Astrocyte (in vitro differentiated cells and primary cell): ENCODE measurements around the gene ROR2. TPM values are rescaled to one million over a fixed set of nuclear protein-coding genes. Genes with fewer than 3 reads are reported as not detected.
A peak's percentile ranks its signal among the peaks of the same experiment; 100 is the strongest.

ENCODE experiments used
- DNase-seq: peaks from one replicate; pipeline ENCODE4 v3.0.0-alpha.2; 2010; ENCODE audit warnings: low read depth
- FAIRE-seq: peaks from 2 replicates; lab custom pipeline; 2011; peaks lifted over from hg19 to GRCh38; lab: Jason Lieb, UNC
- H2AFZ ChIP-seq: 2 replicates; pipeline ENCODE4 v1.6.0; 2012; ENCODE audit warnings: low read depth, low read length, inconsistent platforms
- H3K27ac ChIP-seq: 2 replicates; pipeline ENCODE4 v1.5.1; 2011; ENCODE audit warnings: low read depth, low read length, inconsistent platforms
- H3K27me3 ChIP-seq: 2 replicates; pipeline ENCODE4 v1.6.0; 2011; ENCODE audit warnings: low read length, inconsistent platforms; ENCODE audit not compliant: insufficient read depth
- H3K36me3 ChIP-seq: 2 replicates; pipeline ENCODE4 v1.5.1; 2011; ENCODE audit warnings: low read length, inconsistent platforms; ENCODE audit not compliant: insufficient read depth
- H3K4me1 ChIP-seq: 2 replicates; pipeline ENCODE4 v1.5.1; 2011; ENCODE audit warnings: low read length, inconsistent platforms; ENCODE audit not compliant: insufficient read depth
- H3K4me2 ChIP-seq: 2 replicates; pipeline ENCODE4 v1.6.0; 2012; ENCODE audit warnings: low read length, inconsistent platforms
- H3K4me3 ChIP-seq: 2 replicates; pipeline ENCODE4 v1.5.1; 2011; ENCODE audit warnings: low read depth, mild to moderate bottlenecking, low read length, inconsistent platforms; ENCODE audit not compliant: insufficient read depth
- H3K79me2 ChIP-seq: 2 replicates; pipeline ENCODE4 v1.6.0; 2012; ENCODE audit warnings: mild to moderate bottlenecking, low read length, inconsistent platforms; ENCODE audit not compliant: insufficient read depth
- H3K9ac ChIP-seq: 2 replicates; pipeline ENCODE4 v1.6.0; 2012; ENCODE audit warnings: mild to moderate bottlenecking, low read length, inconsistent platforms
- H3K9me3 ChIP-seq: 2 replicates; pipeline ENCODE4 v1.5.1; 2012; ENCODE audit warnings: low read depth, mild to moderate bottlenecking, low read length, inconsistent platforms; ENCODE audit not compliant: insufficient read depth
- H4K20me1 ChIP-seq: 2 replicates; pipeline ENCODE4 v1.6.0; 2012; ENCODE audit warnings: low read length, inconsistent platforms; ENCODE audit not compliant: insufficient read depth
- H3K27ac Mint-ChIP-seq: one replicate; pipeline ENCODE4 v1.8.0; 2021; ENCODE audit warnings: mild to moderate bottlenecking, mixed read lengths; ENCODE audit not compliant: unreplicated experiment
- H3K27me3 Mint-ChIP-seq: one replicate; pipeline ENCODE4 v1.8.0; 2021; ENCODE audit warnings: low read depth, mixed read lengths; ENCODE audit not compliant: unreplicated experiment
- H3K36me3 Mint-ChIP-seq: one replicate; pipeline ENCODE4 v1.8.0; 2021; ENCODE audit warnings: low read depth, mixed read lengths; ENCODE audit not compliant: unreplicated experiment
- H3K4me1 Mint-ChIP-seq: one replicate; pipeline ENCODE4 v1.8.0; 2021; ENCODE audit warnings: low read depth, mixed read lengths; ENCODE audit not compliant: unreplicated experiment
- H3K4me3 Mint-ChIP-seq: one replicate; pipeline ENCODE4 v1.8.0; 2021; ENCODE audit warnings: mild to moderate bottlenecking, moderate library complexity, mixed read lengths; ENCODE audit not compliant: unreplicated experiment
- H3K9me3 Mint-ChIP-seq: one replicate; pipeline ENCODE4 v1.8.0; 2021; ENCODE audit warnings: mild to moderate bottlenecking, mixed read lengths; ENCODE audit not compliant: unreplicated experiment
- CTCF ChIP-seq: IDR thresholded peaks from 2 replicates; pipeline ENCODE4 v1.5.1; 2011; ENCODE audit warnings: low read depth, mild to moderate bottlenecking, inconsistent platforms, low read length, moderate library complexity; ENCODE audit not compliant: insufficient read depth
- EZH2 ChIP-seq: IDR thresholded peaks from 2 replicates; pipeline ENCODE4 v1.6.1; 2012; ENCODE audit warnings: mild to moderate bottlenecking, low read length, inconsistent platforms; ENCODE audit not compliant: insufficient read depth
- total RNA-seq: library from RNA; stranded (reverse); gene quantifications from 2 replicates; pipeline ENCODE4 v1.2.1, GENCODE V29; 2021

Gene ROR2
- total RNA-seq, 1 donor from 2014 or later = 4.9 TPM

- H3K27ac Mint-ChIP-seq = no peak overlapping the region
These were observed 400.9 kb downstream of the ROR2 start for GRCh38 chr9:91549177-91549576.

GRCh38 chr9:91547081-91547480, 402.9 kb downstream of the ROR2 start:
- H3K4me1 Mint-ChIP-seq = peaks cover 41% of the 10 kb centered on the region
- Histone ChIP-seq H3K4me3 (peak overlapping the region; percentile 20), H3K36me3 (no peaks in the 10 kb centered on the region), H3K79me2 (no peaks in the 10 kb centered on the region), H3K4me2 (peak overlapping the region; percentile 69), H3K27ac (peak overlapping the region; percentile 95), H2AFZ (peak overlapping the region; percentile 12), H3K9ac (peak overlapping the region; percentile 75), H3K9me3 (no peaks in the 10 kb centered on the region), H4K20me1 (no peaks in the 10 kb centered on the region), H3K27me3 (no peaks in the 10 kb centered on the region), H3K4me1 (peaks cover 27% of the 10 kb centered on the region)
- H3K9me3 Mint-ChIP-seq = peaks cover 14% of the 10 kb centered on the region
- no peak for FAIRE-seq
- H3K27me3 Mint-ChIP-seq = no peaks in the 10 kb centered on the region
- H3K27ac Mint-ChIP-seq = peak overlapping the region; percentile 99
- no peak for TF ChIP-seq CTCF
- no peak for TF ChIP-seq EZH2
- no peak overlapping the region for H3K4me3 Mint-ChIP-seq
- H3K36me3 Mint-ChIP-seq = no peaks in the 10 kb centered on the region
- peak; percentile 76 for DNase-seq

More at GRCh38 chr9:91549177-91549576, 400.9 kb downstream of the ROR2 start:
- peaks cover 9% of the 10 kb centered on the region for H3K9me3 Mint-ChIP-seq
- H3K36me3 Mint-ChIP-seq = no peaks in the 10 kb centered on the region
- no peak overlapping the region for H3K4me3 Mint-ChIP-seq
- FAIRE-seq (no peak), DNase-seq (peak; percentile 42)
- Histone ChIP-seq H3K4me2 (peak overlapping the region; percentile 5), H3K36me3 (no peaks in the 10 kb centered on the region), H3K9ac (no peak overlapping the region), H4K20me1 (no peaks in the 10 kb centered on the region), H3K27ac (no peak overlapping the region), H3K27me3 (no peaks in the 10 kb centered on the region), H3K9me3 (no peaks in the 10 kb centered on the region), H3K4me3 (no peak overlapping the region), H3K79me2 (no peaks in the 10 kb centered on the region), H3K4me1 (peaks cover 27% of the 10 kb centered on the region), H2AFZ (no peak overlapping the region)
- H3K4me1 Mint-ChIP-seq = peaks cover 36% of the 10 kb centered on the region
- no peak for TF ChIP-seq EZH2
- no peak for TF ChIP-seq CTCF
- no peaks in the 10 kb centered on the region for H3K27me3 Mint-ChIP-seq

- Mint-ChIP-seq H3K9me3 (peaks cover 13% of the 10 kb centered on the region), H3K36me3 (no peaks in the 10 kb centered on the region), H3K27ac (peak overlapping the region; percentile 99), H3K4me3 (no peak overlapping the region), H3K27me3 (no peaks in the 10 kb centered on the region), H3K4me1 (peaks cover 44% of the 10 kb centered on the region)
- Histone ChIP-seq H3K79me2 (no peaks in the 10 kb centered on the region), H3K36me3 (no peaks in the 10 kb centered on the region), H3K9ac (peak overlapping the region; percentile 75), H3K9me3 (no peaks in the 10 kb centered on the region), H3K27ac (peak overlapping the region; percentile 95), H3K4me3 (peak overlapping the region; percentile 20), H3K27me3 (no peaks in the 10 kb centered on the region), H3K4me1 (peaks cover 27% of the 10 kb centered on the region), H3K4me2 (peak overlapping the region; percentile 69), H2AFZ (peak overlapping the region; percentile 12), H4K20me1 (no peaks in the 10 kb centered on the region)
- DNase-seq (peak; percentile 91), FAIRE-seq (no peak)
- TF ChIP-seq EZH2 (no peak), CTCF (no peak)
These were observed 403.5 kb downstream of the ROR2 start for GRCh38 chr9:91546574-91546973.
